GOT3 (cell line): ENCODE data around the gene SCO2.

ENCODE experiments used
- DNase-seq: peaks from one replicate; lab custom pipeline; 2025; ENCODE audit warnings: mixed read lengths; lab: John Stamatoyannopoulos, UW

Gene SCO2

GRCh38 chr22:50498322-50498890 is 27.0 kb downstream of the SCO2 start:
- DNase-seq: no peak

GRCh38 chr22:50497093-50497492 is 28.3 kb downstream of the SCO2 start:
- no peak for DNase-seq

- DNase-seq: no peak
Measured at GRCh38 chr22:50490531-50491308, 34.7 kb downstream of the SCO2 start.

- DNase-seq: no peak
Measured at GRCh38 chr22:50489363-50490243, 35.8 kb downstream of the SCO2 start.

- no peak for DNase-seq
Measured at GRCh38 chr22:50488886-50489285, 36.5 kb downstream of the SCO2 start.

GRCh38 chr22:50488006-50488677 is 37.3 kb downstream of the SCO2 start:
- DNase-seq: no peak

GRCh38 chr22:50487290-50488005 is 38.0 kb downstream of the SCO2 start:
- no peak for DNase-seq

- DNase-seq: no peak
Measured at GRCh38 chr22:50486561-50487289, 38.7 kb downstream of the SCO2 start, which contains the start of gene MIOX. Gene MIOX, plus strand, starts transcription at chr22:50486859. Its CDS starts 39 bp downstream, at chr22:50486898.

GRCh38 chr22:50485221-50486131 is 39.9 kb downstream of the SCO2 start:
- DNase-seq: no peak

- no peak for DNase-seq
Measured at GRCh38 chr22:50483977-50484853, 41.2 kb downstream of the SCO2 start.

- DNase-seq: no peak
Measured at GRCh38 chr22:50483556-50483955, 41.8 kb downstream of the SCO2 start.

GRCh38 chr22:50483106-50483505 is 42.3 kb downstream of the SCO2 start:
- no peak for DNase-seq

GRCh38 chr22:50482107-50483074 is 43.0 kb downstream of the SCO2 start:
- DNase-seq: no peak

GRCh38 chr22:50481440-50482106 is 43.8 kb downstream of the SCO2 start, which contains the start of gene ADM2:
Gene ADM2, plus strand, starts transcription at chr22:50481543. Its CDS starts 305 bp downstream, at chr22:50481848.
- DNase-seq: no peak

GRCh38 chr22:50481045-50481439 is 44.4 kb downstream of the SCO2 start:
- DNase-seq: no peak

- DNase-seq: no peak
Measured at GRCh38 chr22:50479721-50480120, 45.7 kb downstream of the SCO2 start.

GRCh38 chr22:50477923-50478322 is 47.5 kb downstream of the SCO2 start:
- DNase-seq: no peak
